ENCODE measurements around the gene PRSS23. TPM values are rescaled to one million over a fixed set of nuclear protein-coding genes. Genes with fewer than 3 reads are reported as not detected.
A peak's percentile ranks its signal among the peaks of the same experiment; 100 is the strongest.

The PRSS23 gene, protein sequence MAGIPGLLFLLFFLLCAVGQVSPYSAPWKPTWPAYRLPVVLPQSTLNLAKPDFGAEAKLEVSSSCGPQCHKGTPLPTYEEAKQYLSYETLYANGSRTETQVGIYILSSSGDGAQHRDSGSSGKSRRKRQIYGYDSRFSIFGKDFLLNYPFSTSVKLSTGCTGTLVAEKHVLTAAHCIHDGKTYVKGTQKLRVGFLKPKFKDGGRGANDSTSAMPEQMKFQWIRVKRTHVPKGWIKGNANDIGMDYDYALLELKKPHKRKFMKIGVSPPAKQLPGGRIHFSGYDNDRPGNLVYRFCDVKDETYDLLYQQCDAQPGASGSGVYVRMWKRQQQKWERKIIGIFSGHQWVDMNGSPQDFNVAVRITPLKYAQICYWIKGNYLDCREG
- total RNA-seq, result 10 to 100 TPM; 13.0 to 29.1 (median 18.9) TPM

DNA sequence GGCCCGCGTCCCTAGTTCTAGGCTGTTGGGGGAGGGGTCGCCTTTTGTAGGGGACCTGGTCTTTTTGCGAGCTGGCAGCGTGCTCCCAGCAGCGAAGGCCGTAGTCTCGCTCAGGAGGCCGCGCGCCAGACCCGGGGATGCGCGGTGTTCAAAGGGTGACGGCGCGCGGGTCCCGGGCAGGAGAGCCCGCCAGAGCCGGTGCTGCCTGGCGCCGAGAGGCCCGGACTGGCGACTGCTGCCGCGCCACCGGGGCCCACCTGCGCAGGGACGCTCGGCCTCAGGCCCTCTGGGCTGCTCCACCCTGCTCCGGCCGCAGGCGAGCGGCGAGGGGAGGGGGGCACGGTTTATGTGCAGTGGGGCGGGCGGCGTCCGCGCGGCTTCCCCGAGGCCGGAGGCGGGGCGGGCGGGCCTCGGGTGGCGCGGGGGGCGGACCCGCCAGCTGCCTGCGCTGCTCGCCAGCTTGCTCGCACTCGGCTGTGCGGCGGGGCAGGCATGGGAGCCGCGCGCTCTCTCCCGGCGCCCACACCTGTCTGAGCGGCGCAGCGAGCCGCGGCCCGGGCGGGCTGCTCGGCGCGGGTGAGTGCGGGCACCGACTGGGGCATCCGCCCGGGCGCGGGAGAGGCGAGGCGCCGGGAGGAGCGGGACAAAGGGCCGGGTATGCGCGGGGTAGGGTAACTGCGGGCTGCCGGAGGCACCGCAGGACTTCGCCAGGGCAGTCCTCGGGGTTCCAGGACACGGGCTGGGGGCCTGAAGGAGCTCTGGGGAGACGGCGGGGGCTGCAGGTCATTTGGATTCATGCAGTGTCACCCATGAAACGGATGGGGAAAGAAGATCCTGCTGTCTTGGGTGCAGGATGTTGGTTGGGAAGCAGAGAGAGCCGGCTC, at the start of gene PRSS23:
Gene PRSS23 (plus strand): TSS at position 467 of the 884 bp plus-strand sequence. CDS start 7,102 bp downstream, outside the sequence.
- peak in 1 of 2 donors; percentile 72 for DNase-seq (ENCODE audit: low spot score in 2 of 2)
- Histone ChIP-seq H3K36me3 (no peaks in the 10 kb centered on the region), H3K4me3 (peak within 1 kb of the TSS; percentile 66), H3K9me3 (no peaks in the 10 kb centered on the region), H3K27ac (peak within 1 kb of the TSS; percentile 67), H3K4me1 (peaks cover 37% of the 10 kb centered on the region), H3K27me3 (no peaks in the 10 kb centered on the region)
- peak in 1 of 2 donors; percentile 40 for TF ChIP-seq POLR2A (IDR thresholded peaks at IDR 0.05)
- TF ChIP-seq, protein P1, sequence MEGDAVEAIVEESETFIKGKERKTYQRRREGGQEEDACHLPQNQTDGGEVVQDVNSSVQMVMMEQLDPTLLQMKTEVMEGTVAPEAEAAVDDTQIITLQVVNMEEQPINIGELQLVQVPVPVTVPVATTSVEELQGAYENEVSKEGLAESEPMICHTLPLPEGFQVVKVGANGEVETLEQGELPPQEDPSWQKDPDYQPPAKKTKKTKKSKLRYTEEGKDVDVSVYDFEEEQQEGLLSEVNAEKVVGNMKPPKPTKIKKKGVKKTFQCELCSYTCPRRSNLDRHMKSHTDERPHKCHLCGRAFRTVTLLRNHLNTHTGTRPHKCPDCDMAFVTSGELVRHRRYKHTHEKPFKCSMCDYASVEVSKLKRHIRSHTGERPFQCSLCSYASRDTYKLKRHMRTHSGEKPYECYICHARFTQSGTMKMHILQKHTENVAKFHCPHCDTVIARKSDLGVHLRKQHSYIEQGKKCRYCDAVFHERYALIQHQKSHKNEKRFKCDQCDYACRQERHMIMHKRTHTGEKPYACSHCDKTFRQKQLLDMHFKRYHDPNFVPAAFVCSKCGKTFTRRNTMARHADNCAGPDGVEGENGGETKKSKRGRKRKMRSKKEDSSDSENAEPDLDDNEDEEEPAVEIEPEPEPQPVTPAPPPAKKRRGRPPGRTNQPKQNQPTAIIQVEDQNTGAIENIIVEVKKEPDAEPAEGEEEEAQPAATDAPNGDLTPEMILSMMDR (IDR thresholded peaks at IDR 0.05), result no peak
- WGBS, result 3% methylated on average over 30 of the region's 97 CpGs

DNA sequence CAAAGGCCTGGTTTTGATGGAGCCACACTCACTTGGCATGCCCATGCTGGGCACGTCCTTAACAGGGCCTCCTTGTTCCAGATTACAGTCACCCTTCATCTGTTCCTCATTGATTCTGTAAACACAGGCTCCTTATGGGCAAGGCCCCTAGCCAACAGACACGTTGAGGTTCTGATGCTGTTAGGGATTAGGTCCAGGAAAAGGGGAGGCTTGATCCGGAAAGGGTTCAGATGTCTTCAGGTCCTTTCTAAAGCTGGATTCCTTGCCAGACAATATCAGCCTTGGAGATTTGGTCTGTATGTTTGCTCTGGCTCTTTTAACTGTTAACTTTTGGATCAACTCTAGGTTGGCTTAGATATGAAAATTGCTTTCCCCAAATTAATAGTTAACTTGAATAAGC, 46.9 kb upstream of the PRSS23 start:
- H3K9me3 ChIP-seq, result no peaks in the 10 kb centered on the region
- no peaks in the 10 kb centered on the region for H3K27me3 ChIP-seq
- H3K27ac ChIP-seq, result no peak overlapping the region
- no peak overlapping the region for H3K4me3 ChIP-seq
- peaks cover 3% of the 10 kb centered on the region for H3K4me1 ChIP-seq
- H3K36me3 ChIP-seq, result no peaks in the 10 kb centered on the region
- DNase-seq (ENCODE audit: low spot score in 2 of 2), result no peak
- TF ChIP-seq POLR2A (IDR thresholded peaks at IDR 0.05) (no peak), EP300 (IDR thresholded peaks at IDR 0.05) (no peak), POLR2AphosphoS5 (IDR thresholded peaks at IDR 0.05) (no peak)
- TF ChIP-seq, protein P1 (IDR thresholded peaks at IDR 0.05), result no peak
- 53% methylated on average over 3 of the region's 3 CpGs for WGBS

DNA sequence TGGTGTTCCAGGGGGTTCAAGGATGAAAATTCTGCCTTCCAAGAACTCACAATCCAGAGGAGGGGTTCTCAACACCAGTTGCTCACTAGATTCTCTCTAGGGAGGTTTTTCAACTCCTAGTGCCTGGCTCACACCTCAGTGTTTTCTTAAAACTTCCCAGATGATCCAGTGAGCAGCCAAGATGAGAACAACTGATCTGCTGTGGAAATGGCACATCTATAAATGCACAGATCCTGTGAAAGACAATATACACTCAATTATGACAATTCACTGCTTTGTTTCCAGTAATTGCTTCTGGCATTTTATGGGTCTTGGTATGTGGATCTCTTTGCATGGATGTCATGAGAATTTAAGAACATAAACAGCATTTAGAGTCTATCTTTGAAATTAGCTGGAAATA, 45.2 kb upstream of the PRSS23 start:
- TF ChIP-seq POLR2A (IDR thresholded peaks at IDR 0.05), result no peak
- TF ChIP-seq, protein P1 (IDR thresholded peaks at IDR 0.05), result no peak
- no peak for TF ChIP-seq EP300 (IDR thresholded peaks at IDR 0.05)
- no peak for TF ChIP-seq POLR2AphosphoS5 (IDR thresholded peaks at IDR 0.05)
- no peak for DNase-seq (ENCODE audit: low spot score in 2 of 2)
- Histone ChIP-seq H3K36me3 (no peaks in the 10 kb centered on the region), H3K27me3 (no peaks in the 10 kb centered on the region), H3K4me3 (no peak overlapping the region), H3K27ac (no peak overlapping the region), H3K4me1 (peaks cover 3% of the 10 kb centered on the region), H3K9me3 (no peaks in the 10 kb centered on the region)

DNA sequence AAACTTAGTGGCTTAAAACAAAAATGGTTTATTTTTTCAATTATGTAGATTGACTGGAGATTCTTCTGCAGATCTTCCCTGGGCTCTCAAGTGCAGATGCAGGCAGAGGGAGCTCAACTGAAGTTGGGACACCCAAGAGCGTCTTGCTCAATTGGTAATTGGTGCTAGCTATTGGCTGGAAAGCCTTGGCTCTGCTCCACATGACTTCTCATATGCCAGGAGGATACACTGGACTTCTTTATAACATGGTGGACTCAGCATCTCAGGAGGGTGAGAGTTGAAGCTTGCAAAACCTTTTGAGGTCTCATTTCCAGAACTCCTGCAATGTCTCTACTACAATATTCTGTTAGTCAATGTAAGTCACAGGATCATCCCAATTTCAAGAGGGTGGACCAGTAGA, 42.2 kb upstream of the PRSS23 start:
- no peak for TF ChIP-seq POLR2A (IDR thresholded peaks at IDR 0.05)
- no peak for TF ChIP-seq EP300 (IDR thresholded peaks at IDR 0.05)
- no peak for TF ChIP-seq POLR2AphosphoS5 (IDR thresholded peaks at IDR 0.05)
- TF ChIP-seq, protein P1 (IDR thresholded peaks at IDR 0.05), result no peak
- H3K36me3 ChIP-seq, result no peaks in the 10 kb centered on the region
- peaks cover 3% of the 10 kb centered on the region for H3K4me1 ChIP-seq
- no peak overlapping the region for H3K27ac ChIP-seq
- WGBS, result 82% methylated on average over 1 of the region's 1 CpG
- no peak for DNase-seq (ENCODE audit: low spot score in 2 of 2)
- H3K4me3 ChIP-seq, result no peak overlapping the region
- no peaks in the 10 kb centered on the region for H3K27me3 ChIP-seq
- H3K9me3 ChIP-seq, result no peaks in the 10 kb centered on the region

DNA sequence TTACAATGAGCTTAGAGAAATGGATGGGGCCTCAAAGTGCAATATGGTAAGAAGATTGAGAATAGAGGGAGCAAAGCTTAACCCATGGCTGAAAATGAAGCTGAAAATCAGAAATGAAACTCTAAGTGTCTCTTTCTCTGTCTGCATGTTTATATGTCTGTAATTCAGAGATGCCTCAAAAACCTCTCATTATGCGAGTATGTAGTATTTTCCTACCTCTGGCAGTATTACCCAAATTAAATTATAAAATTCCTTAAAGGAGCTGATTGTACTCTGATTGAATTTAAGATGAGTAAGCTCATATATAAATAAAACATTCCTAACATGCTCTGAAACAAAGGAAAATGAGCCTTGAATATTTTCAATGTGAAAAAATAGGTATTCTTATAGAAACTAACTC, 39.8 kb upstream of the PRSS23 start:
- no peaks in the 10 kb centered on the region for H3K4me1 ChIP-seq
- DNase-seq (ENCODE audit: low spot score in 2 of 2), result no peak
- no peak overlapping the region for H3K27ac ChIP-seq
- TF ChIP-seq POLR2AphosphoS5 (IDR thresholded peaks at IDR 0.05), result no peak
- no peak for TF ChIP-seq POLR2A (IDR thresholded peaks at IDR 0.05)
- no peak for TF ChIP-seq EP300 (IDR thresholded peaks at IDR 0.05)
- TF ChIP-seq, protein P1 (IDR thresholded peaks at IDR 0.05), result no peak
- no peaks in the 10 kb centered on the region for H3K36me3 ChIP-seq
- H3K27me3 ChIP-seq, result no peaks in the 10 kb centered on the region
- H3K9me3 ChIP-seq, result no peaks in the 10 kb centered on the region
- WGBS, result 91% methylated on average over 1 of the region's 1 CpG
- no peak overlapping the region for H3K4me3 ChIP-seq

Measured in suprapubic skin (tissue), 4 donors.